ENCODE data around the gene JCAD.
"Not testable (repeated sequence)": the region's sequence is repeated elsewhere in the genome, so short reads cannot be mapped to it uniquely, and the experiment has no call there.

Gene JCAD, protein sequence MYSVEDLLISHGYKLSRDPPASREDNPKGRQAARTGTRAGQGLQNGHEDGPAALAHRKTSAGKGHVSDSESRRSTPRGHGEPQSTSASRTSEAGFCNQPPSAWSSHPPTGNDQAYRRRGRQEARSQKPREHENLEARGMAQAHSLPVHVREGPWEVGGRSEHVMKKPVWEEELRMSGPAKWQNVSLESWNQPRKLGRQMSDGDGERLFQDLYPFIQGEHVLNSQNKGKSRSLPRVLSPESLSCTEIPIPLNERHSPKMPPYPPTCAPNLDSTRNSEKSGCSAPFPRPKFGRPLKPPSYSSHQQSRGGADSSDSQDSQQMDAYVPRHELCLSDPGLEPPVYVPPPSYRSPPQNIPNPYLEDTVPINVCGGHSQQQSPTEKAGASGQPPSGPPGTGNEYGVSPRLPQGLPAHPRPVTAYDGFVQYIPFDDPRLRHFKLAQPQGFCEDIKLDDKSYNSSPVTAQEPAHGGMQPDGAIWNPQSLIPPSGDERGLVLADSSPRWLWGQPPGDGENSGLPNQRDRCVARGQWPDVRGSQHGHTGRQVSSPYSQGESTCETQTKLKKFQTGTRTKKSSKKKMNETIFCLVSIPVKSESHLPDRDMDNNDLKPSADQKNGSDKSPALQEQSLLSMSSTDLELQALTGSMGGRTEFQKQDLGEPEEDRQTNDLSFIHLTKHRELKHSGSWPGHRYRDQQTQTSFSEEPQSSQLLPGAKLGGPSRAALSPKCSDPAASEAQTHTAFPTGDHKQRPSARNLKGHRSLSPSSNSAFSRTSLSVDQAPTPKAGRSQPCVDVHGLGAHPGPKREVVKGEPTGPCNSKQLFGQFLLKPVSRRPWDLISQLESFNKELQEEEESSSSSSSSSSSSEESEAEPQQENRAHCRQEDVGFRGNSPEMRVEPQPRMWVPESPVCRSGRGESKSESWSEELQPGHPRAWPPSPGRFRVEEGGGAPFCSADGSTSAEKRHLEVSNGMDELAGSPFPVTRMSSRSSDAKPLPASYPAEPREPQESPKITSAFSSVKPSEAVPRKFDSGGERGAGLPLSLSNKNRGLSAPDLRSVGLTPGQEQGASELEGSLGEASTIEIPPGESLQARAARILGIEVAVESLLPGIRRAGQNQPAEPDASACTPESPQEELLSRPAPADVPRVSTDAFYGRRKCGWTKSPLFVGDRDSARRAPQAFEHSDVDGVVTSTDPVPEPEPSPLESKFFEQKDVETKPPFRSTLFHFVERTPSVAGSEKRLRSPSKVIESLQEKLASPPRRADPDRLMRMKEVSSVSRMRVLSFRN (N-terminal part only)

DNA sequence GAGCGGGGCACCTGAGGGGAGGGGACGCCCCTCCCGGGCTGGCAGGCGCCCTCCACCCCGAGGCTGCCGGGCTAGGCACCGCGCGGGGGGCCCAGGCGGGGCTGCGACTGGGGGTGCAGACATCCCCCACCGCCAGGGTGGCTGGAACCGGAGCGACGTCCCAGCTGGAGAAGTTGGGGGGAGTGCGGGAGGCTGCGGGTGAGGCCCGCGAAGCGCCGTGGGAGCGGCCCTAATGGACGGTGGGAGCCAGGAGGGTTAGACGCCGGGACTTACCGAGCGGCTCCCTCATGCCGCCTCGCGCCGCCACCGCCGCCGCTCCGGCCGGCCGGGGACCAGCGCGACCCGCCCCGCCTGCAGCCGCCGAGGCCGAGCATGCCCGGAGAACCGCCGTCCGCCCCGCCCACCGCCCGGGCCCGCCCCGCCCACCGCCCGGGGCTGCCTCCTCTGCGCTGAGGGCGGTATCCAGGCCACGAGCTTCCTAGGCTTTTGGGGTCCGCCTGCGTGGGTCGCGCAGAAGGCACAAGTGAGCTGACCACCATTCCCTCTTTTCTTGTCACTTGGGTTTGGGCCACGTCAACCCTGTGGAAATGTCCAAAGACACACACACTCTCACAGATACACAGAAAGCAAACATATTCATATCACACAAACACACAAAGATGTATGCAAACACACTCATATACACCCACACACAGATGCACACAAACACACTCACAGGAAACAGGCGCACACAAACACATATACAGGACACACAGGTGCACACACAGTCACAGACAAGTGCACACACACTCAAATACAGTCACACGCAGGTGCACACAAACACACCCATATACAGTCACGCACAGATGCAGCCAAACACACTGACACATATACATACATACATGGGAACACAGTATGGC is at the start of gene JCAD:
JCAD (minus strand) TSS at position 378 of the 899 bp plus-strand sequence. CDS start 11,774 bp downstream, outside the sequence.
- DNase-seq (ENCODE audit: low spot score) = peak; percentile 70

DNA sequence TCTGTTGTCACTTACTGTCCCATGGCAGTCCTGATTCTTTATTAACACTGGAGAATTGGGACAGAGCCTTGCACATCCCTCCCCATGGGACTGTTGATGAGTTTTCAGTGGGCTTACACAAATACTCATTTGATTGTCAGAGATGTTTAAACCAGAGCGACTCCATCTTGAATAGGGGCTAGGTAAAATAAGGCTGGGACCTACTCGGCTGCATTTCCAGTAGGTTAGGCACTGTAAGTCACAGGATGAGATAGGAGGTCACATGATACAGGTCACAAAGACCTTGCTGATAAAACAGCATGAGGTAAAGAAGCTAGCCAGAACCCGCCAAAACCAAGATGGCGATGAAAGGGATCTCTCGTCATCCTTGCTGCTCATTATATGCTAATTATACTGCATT is 47.6 kb upstream of the JCAD start:
- no peak for DNase-seq (ENCODE audit: low spot score)

DNA sequence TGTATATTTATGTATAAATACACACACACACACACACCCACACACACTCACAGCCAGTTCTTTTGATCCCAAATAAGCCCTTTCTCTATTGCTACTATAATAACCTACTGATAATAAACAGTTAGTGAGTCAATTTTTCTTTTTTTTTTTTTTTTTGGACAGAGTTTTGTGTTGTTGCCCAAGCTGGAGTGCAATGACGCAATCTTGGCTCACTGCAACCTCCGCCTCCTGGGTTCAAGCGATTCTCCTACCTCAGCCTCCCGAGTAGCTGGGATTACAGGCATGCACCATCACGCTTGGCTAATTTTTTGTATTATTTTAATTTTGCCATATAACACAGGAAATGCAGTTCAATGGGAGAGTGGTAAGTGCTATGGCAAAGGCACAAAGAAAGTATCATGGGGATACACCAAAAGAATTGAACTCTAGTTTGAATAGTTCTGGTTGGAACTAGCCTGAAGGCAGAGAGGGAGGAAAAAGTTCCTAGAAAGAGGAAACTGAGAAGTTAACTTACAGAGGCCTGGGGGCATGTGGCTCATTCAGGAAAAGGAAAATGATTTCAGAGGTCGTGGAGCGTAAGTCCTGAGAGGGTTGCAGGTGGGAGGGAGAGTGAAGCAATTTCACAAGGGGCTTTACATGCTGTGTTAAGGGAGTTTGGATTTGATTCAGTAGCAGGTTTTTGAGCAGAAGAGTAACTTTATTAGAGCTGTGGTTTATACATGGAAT is 44.4 kb upstream of the JCAD start:
- no peak for DNase-seq (ENCODE audit: low spot score)

DNA sequence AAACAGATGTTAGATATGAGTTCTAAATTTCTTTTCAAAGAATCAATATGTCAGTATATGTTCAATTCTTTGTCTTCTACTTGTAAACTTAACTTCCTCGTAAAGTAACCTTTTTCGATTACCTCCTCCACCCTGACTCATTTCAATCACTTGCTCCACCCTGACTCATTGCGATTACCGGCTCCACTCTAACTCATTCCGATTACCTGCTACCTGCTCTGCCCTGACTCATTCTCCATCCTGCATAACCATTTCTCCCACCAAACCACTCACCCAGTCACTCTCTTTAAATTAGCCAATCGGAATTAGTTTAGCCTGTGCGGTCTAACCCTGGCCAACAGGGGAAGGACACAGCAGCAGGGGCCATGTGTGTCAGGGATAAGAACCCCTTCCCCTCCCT is 40.3 kb upstream of the JCAD start:
- not testable (repeated sequence) for DNase-seq (ENCODE audit: low spot score)

DNA sequence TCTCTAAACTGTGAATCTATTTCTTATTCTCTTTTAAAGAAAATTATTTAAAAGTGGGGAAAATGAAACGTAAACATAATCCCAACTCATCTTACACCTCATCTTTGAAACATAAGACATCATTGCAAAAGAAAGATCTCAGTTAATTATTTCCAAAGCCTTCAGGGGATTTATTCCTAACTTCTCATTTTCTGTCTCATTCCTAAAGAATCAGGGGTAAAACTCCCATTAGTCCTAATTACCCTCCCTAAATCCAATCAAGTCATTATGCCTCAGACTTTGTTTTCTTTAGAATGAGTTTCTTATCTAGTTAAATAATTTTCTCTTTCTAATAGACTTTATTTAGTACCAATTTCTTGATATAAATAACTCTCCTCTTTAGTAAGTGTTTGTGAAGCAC is 39.7 kb upstream of the JCAD start:
- no peak for DNase-seq (ENCODE audit: low spot score)

DNA sequence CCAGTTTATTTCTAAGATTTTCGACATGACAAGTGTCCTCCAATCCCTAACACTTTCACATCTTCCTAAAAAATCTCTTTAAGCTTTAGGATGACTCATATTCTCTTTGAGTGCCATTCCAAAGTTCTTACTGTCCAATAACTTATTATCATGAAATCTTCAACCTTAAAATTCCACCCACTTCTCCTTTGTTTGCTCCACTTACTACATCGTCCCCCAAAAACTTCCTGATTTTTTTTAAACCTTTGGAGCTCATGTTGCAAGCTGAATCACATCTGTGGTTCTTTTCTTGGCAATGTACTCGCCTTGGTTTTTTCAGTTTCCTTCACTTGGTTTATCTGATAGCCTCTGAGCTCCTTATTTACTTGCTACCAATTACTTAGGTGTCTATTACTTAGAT is 39.2 kb upstream of the JCAD start:
- DNase-seq (ENCODE audit: low spot score) = peak; percentile 78

DNA sequence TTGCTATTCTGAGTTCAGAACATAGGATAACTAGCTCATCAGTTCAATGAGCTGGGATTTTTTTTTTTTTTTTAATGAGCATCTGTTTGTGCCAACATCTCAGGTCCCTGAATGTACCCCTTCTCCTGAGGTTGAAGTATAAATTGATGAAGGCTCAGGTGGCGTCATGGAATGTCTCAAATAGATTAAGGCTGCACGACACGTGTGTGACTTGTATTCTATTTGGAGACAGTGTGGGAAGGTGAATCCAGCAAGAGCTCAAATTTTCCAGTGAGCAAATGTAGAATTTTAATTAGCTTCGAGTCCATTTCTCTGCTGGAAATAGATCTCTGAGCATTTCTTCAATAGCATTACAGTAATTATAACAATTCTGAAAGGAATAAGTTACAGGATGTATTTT is 37.2 kb upstream of the JCAD start:
- no peak for DNase-seq (ENCODE audit: low spot score)

DNA sequence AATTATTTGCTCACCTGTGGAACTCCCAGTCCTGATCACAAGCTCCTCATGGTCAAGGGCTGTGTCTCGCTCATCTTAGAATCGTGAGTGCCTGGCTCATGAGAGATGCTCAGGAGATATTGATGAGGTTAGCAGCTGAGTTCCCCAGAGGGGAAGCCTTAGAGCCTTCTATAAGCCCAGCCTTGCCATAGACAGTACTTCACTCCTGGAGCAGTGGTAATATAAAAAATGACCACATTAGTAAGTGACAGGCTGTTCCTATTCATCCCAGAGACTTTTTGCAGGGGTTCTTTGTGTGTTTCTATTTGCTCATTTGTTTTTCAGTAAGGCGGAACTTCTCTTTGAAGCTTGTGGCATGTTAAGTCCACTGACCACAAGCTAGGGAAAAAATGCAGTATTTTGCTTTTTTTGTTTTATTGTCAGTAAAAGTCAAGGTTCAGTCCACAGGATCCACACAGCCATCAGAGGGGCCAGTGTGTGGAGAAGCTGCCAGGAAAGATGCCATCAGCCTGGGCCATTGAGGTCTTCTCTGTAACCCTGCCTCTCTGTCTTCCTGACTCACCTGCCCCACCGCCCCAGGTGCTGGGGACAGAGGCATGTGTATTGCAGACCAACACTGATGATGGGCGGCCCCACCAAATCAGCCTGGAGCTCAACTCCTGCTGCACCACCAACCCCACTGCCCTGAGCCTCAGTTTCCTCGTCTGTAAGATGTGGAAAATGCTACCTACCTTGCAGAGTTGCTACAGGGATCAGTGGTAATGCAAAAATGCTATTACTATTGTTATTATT is 36.4 kb upstream of the JCAD start:
- no peak for DNase-seq (ENCODE audit: low spot score)

DNA sequence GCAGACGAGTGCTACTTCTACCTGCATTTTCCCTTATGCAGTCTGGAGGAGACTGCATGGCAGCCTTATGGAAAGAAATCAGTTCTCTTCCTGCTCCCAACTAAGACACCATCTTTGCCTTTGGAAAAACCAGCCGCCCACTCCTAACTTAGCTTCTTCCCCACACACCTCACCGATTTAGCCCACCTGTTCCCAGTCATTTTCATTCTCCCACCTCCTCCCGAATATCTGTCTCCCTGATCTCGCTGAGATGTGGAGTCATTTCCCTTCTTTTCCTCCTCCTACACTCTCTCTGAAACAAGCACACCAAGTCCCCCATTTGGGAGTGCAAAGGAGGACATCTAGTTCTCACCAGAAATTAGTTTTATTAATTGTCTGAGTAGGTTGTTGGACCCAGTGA is 35.2 kb upstream of the JCAD start:
- no peak for DNase-seq (ENCODE audit: low spot score)

DNA sequence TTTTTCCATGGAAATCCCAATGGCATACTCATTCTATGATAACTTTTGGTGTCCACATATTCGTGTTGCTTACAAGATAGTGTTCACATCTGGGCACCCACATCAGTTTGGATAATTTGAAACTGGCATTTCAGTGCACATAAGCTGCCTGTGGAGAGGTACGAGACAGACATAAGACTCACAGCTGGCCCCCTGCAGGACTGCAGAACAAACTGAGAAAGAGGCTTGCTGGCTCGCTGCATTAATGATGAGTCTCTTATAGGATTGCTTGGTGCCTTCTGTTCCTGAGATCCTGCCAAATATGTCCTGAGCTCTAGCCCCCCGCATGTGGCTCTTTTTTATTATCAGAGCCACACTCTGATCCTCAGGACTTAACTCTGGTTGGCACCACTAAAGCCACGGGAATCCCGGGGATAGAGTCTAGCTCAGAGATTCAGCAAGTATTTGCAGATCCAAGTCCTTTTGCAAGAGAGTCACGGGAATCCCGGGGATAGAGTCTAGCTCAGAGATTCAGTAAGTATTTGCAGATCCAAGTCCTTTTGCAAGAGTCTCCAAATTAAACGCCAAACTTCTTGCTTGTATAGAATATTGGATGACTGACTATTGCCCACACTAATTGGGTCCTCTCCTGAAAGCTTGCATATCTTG is 34.0 kb upstream of the JCAD start:
- DNase-seq (ENCODE audit: low spot score) = no peak

DNA sequence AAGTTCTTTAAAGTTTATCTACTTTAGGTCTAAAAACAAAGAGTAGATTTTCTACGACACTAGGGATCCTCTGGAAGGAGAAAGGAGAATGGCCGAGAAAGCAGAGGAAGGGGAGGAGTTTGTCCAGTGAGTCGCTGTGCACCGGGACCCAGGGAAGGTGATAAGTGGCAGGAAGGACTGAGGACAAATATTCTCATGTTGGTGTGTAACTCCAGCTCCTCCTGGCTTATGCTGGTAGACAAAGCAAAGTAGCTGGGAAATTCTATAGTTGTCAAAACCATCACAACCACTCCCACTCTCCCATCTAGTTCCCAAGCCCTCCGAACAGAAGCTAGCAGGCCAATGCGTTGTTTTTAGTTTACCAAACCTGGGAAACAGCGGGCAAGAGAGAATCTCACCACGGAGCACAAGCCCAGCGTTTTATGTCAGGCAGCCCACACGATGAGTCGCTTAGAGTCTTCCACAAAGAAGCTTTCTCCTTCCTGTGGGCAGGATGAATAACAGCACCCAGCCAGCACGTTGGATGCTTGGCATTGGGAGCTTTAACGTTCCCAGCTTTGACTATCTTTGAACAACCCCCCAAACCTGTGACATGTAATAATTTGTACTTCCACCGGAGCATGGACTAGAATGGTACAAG is 32.9 kb upstream of the JCAD start:
- DNase-seq (ENCODE audit: low spot score) = peak; percentile 37

DNA sequence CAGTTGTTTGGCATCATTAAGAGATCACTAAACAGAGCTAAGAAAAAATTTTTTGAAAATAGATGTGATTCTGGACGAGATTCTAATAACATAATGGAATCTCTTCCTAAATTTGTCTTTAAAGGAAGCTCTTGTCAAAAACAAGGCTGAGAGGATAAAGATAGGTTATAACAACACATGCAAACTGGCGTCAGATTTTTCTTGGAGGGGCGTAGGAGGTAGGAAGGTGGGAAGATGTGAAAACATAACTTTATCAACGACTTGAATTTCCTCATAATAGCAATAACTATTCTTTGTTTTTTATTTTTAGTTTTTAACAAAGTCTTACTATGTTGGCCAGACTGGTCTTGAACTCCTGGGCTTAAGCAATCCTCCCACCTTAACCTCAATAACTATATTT is 31.8 kb upstream of the JCAD start:
- no peak for DNase-seq (ENCODE audit: low spot score)

DNA sequence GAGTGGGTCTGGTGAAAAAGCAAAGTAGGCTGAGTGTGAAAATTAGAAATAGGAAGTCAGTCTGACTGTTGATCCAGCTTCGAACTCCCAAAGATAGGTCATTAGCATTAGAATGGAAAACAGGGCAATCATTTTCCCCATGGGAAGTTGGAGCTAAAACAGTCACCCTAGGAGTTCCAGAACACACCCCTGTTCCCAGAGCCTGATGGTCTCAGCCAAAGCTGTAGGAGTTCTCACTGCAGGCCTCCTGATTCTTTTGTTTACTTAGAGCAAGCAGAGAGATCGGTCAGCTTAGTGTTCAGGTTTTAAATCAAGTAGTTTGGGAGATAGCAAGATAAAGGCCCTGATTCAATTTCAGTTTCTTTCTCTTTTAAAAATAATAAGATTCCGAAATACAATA is 28.8 kb upstream of the JCAD start:
- DNase-seq (ENCODE audit: low spot score) = no peak

DNA sequence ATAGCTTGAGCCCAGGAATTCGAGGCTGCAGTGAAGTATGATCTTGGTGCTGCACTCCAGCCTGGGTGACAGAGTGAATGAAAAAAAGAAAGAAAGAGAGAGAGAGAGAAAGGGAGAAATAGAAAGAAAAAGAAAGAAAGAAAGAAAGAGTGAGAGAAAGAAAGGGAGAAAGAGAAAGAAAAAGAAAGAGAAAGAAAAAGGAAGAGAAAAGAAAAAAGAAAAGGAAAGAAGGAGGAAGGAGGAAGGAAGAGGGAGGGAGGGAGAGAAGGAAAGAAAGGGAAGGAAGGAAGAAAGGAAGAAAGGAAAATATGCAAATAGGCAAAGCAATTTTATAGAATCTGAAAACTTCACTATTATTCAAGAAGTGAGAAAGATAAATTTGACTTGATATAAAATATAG is 24.5 kb upstream of the JCAD start:
- DNase-seq (ENCODE audit: low spot score) = no peak

DNA sequence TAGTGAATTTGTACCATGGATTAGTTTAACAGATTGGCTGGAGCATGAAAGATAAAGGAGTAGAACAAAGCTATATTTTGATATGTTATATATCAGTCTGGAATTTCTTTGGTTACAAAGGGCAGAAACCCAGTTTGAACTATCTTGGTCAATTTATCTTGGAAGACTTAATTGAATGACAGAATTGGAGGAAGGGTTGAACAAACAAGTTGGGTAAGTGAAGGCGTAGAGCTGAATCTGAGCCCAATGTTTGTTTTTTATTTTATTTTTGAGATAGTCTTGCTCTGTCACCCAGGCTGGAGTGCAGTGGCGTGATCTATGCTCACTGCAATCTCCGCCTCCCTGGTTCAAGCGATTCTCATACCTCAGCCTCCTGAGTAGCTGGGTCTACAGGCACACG is 21.8 kb upstream of the JCAD start:
- DNase-seq (ENCODE audit: low spot score) = no peak

DNA sequence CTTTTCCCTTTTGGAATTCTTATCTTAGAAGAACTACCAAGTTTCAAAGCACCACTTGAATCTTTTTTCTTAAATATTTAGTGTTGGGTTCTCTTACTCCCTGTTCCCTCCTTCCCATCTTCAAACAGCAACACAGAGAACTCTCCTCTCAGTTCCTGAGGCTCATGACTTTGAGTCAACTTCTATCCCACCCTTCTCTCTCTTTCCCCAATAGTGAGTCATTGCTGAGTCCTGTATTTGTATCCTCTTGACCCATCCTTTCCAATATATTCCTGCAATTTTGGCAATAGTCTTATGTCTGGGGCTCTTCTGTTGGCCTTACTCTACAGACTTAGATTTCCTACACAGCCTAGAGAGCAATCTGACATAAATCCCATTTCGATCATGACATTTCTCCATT is 20.8 kb upstream of the JCAD start:
- peak; percentile 47 for DNase-seq (ENCODE audit: low spot score)

DNA sequence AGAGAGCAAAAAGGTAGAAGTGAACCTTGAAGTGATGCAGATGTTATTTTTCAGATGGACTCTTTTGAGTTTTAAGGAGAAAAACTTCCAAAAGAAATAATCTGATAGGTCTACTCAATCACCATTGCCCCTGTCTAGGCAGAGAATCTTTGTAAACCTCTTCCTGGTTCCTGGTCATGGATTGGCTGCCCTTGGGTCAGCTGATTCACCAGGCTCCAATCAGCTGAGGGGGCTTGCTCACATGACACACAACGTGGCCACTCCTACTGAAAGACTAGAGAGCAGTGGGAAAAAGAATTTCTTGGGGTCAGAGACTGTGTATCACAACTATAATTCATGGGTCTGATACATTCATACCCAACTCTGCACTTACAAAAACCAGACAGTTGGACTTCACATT is 20.0 kb upstream of the JCAD start:
- no peak for DNase-seq (ENCODE audit: low spot score)

DNA sequence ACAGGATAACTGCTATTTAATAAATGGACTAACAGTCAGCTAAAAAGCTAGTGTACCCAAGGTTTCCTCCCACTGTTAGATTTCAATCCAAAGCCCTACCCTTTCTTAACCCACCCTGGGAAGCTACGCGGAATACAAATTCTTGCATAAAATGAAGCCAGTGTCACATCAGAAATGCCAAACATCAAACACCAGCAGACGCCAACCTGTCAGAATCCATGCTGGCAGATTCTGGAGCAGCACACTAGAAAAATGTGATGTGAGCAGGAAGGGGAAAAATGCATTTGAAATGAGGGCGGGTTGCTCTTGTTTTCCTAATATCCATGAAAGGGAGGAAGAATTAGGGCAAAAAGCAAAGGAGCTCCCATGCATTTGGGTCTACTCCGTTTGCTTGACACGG is 16.1 kb upstream of the JCAD start:
- no peak for DNase-seq (ENCODE audit: low spot score)

DNA sequence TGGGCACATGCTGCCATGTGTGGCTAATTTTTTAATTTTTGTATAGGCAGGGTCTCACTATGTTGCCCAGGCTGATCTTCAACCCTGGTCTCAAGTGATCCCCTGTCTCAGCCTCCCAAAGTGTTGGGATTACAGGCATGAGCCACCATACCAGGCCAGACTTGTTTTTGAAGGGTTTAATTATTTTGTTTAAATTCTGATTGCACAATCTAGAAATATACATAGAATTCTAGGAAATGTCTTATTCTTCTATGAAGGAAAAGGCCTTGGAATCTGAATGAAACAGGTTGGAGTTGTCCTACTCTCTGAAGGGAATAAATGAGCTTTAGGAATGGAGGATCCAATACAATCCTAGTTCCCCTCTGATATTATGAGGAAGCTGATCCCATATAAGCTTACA is 15.5 kb upstream of the JCAD start:
- no peak for DNase-seq (ENCODE audit: low spot score)

All from AG08395 (cell line).